HG03354 (cell line): Measurements from ENCODE around the gene LZTFL1.

Experiments used
- ATAC-seq: cut with Tn5 transposase; IDR thresholded peaks from one replicate; pipeline ENCODE4 v1.9.1; 2021; ENCODE audit warnings: mild to moderate bottlenecking; ENCODE audit not compliant: unreplicated experiment, poor library complexity, severe bottlenecking

LZTFL1 gene

GRCh38 chr3:45817831-45818522, 23.9 kb downstream of the LZTFL1 start:
- no peak for ATAC-seq

DNA sequence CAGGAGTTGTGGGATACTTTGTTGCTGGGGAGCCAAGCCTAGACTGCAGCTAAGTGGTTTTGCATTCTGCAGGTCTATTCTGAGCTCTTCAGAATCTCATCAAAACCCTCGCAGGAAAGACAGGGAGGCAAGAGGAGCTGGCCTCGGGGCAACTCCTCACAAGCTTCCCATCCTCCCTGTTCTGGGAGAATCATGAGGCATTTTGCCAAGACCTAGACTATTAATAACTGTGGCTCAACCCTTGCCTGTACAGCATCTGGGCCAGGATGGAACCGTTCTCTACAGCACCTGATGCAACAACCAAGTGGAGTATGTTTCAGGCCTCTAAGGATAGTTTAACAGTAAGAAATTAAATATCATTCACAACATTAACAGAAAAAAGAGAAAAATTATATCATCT, 25.4 kb downstream of the LZTFL1 start:
- ATAC-seq = no peak

- no peak for ATAC-seq
Observed at GRCh38 chr3:45814322-45814721, 27.6 kb downstream of the LZTFL1 start.

DNA sequence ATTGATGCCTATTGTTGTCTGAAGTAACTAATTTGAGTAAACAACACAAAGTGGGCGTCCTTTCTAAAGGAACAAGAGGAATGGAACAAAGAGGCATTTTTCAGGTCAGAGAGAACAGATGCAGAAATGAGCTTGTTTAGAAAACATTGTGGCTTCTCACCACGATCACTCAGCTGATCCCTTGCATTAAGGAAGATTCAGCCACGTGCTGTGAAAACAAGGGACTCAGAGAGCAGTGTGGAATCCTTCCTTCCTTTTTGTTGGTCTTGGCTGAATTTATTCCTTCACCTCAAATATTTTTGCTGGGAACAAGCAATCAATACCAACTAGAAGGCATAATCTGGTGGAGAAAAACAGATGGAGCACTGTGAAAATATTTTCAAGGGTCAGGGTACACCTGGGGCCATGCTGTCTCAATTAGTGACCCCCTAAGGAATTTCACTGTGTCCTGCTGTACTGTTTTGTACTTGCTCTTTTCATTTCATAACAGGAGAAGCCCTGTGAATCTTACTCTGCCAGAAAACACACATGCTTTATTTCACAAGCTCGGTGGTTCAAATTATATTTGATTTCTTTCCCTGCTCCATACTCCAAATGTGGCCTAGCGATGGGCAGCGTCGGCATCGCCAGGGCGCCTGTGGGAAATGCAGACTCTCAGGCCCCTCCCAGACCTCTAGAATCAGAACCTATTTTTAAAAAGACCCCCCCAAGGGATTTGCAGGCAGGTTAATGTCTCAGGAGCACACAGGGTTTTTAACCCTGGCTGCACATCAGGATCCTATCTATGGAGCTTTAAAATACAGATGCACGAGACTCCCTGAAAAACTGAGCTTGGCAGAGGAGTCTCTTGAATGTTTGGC, 34.0 kb downstream of the LZTFL1 start:
- ATAC-seq = no peak

DNA sequence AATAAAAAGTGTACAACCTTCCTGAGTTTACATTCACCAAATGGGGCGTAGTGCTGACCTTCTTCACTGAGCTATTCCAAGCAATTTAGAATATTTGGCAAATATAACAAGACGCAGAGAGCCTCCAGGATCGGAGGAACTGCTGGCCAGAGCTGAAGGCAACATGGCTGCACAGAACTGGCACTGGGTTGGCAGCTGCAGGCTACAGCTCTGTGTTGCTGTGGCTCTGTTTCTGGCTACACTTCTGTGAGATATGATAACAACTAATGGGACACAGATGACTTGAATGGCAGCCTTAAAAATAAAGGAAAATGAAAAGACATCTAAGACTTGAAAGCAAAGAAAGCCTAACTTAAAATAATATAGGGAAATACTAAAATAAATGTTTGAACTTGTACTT, 34.8 kb downstream of the LZTFL1 start:
- ATAC-seq = no peak

GRCh38 chr3:45806072-45806471, 35.8 kb downstream of the LZTFL1 start:
- ATAC-seq = no peak

- ATAC-seq = no peak
Observed at GRCh38 chr3:45803252-45803935, 38.5 kb downstream of the LZTFL1 start.

DNA sequence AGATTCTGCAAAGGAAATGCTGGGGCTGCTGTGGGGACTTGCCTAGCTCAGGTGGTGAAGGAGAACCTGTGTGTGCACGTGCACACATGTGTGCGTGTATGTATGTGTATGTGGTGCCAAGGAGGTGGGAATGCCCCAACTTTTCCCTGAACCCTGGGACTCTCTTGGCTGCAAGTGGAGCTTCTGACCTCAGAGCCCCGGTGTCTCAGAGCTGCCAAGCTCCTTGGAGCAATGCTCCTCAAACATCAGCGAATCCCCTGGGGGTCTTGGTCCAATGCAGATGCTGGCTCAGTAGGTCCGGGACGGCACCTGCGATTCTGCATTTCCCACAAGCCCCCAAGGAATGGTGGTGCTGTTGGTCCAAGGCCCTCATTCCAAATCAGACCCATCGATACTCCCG, 39.8 kb downstream of the LZTFL1 start:
- ATAC-seq = no peak

- ATAC-seq = no peak
Observed at GRCh38 chr3:45800611-45801010, 41.3 kb downstream of the LZTFL1 start.

DNA sequence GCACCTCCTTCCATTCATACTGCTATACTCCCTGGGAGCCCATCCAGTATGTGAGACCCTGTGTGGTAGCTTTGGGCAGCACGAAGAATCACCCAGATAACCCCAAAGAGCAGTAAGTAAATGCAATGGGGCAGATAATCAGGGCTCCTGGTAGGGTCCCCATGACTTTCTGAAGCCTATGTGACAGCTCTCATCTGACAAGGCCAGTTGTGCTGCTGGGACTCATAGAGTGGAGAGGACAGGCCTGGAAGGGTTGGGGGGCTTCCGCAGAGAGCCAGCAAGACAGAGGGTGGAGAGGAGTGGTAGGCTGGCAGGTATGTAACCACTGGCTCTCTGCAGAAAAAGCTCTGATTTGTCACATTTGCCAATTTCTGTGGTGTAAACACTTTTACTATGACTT, 42.3 kb downstream of the LZTFL1 start:
- no peak for ATAC-seq

- ATAC-seq = no peak
Observed at GRCh38 chr3:45798034-45798433, 43.9 kb downstream of the LZTFL1 start.

- no peak for ATAC-seq
Observed at GRCh38 chr3:45796902-45797637, 44.8 kb downstream of the LZTFL1 start.

- ATAC-seq = no peak
Observed at GRCh38 chr3:45795882-45796765, 45.8 kb downstream of the LZTFL1 start, which contains the start of gene SLC6A20. Gene SLC6A20, minus strand, starts transcription at chr3:45796536. Its CDS starts 117 bp downstream, at chr3:45796419.

GRCh38 chr3:45795509-45795881, 46.4 kb downstream of the LZTFL1 start:
- no peak for ATAC-seq

GRCh38 chr3:45794660-45795059, 47.3 kb downstream of the LZTFL1 start:
- ATAC-seq = no peak

DNA sequence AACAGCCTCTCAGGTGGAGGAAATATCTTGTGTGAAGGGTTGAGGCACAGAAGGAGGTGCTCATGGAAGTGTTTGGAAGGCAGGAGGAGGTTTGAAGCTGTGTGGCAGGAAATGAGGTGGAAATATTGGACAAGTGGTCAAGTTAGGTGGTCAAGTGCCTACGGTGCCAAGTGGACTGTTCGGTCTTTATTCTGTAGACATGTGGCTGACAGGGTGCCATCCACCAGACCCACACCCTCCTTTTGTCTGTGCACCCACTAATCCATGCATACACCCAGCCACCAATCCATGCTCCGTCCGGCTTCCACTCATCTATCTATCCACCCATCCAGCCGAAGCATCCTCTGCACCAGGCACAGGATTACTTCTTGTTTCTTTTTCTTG, 47.8 kb downstream of the LZTFL1 start:
- no peak for ATAC-seq

DNA sequence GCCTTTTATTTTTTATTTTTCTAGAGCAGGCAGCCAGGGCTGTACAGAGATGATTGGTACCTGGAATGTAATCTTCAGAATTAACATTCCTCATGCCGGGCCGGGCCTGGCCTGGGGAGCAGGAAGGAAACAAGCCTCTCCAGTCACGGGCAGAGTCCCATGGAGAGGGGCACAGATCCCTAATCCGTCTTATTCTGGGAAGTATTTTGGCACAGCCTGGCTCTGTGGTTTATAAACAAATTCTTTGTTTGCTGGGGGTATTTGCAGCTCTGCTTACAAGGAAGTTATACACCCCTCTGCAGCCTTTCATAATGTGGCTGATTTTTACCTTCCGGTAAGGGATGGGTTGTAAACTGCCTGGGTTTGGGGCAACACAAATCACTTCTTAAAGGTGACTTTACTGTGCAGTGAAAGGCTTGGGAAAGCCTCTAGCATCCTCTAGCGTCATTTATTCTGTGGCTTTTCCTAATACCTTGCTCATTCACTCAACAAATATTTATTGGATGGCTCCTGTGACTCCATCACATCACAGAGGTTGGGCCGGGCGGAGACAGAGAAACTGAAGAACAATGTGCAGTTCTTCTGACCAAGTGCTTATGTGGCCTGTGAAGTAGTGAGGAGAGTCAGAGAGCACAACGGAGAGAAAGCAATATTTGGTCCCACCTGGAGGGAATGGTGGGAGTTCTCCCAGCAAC, 48.3 kb downstream of the LZTFL1 start:
- ATAC-seq = no peak

DNA sequence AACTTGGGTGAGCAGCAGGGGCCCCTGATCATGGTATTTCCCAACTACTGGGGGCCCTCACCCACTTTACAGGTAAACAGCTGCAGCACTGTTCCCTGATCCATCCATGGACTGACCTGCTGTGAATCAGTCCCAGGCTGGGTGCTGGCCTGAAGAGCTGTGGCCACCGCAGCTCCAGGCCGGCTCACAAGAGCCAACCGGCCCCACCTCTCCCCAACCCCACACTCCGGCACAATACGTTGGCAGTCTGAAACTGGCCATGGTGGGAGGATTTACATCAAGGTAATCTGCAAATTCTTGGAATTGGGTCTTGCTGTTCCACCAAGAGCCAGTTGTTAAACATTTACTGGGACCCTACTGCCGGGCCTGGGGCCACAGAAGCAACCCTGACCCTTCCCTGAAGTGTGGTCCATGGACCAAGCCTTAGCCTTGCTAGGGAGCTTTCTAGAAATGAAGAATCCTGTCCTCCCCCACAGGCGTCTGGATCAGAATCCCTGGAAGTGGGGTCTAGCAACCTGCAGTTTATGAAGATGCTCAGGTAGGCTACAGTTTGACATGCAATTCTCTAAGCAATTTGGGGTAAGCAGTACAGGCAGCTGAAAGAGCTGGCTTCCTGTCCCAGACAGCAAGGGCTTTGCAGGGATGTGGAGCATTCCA, 49.3 kb downstream of the LZTFL1 start:
- no peak for ATAC-seq
